ENCODE results near the gene SH3BP5. TPM values are rescaled to one million over a fixed set of nuclear protein-coding genes. Genes with fewer than 3 reads are reported as not detected.

Gene SH3BP5
- total RNA-seq, 2 experiments from 2014 or later: 15.1 to 31.3 TPM

- POLR2A ChIA-PET: interaction anchor here (0.5 to 1.8 kb wide), 5 partner anchors 10 to 1508 kb away, joined by 3 to 9 read pairs (median 4); no protein-coding TSS in a partner anchor
- no TSS peak for BruUV-seq (replicated peaks)
- CTCF ChIA-PET (ENCODE audit: unreplicated experiment): interaction anchor here (1.1 kb wide), 1 partner anchor 42 kb away, joined by 3 read pairs; no protein-coding TSS in a partner anchor
- intact Hi-C loops (cut with micrococcal nuclease; ENCODE audit: unreplicated experiment): no loop called here
- Histone ChIP-seq H2AFZ (ENCODE audit: low read length) (no peak overlapping the region), H4K20me1 (ENCODE audit: insufficient read depth, low read length) (no peaks in the 10 kb centered on the region), H3K4me2 (ENCODE audit: low read length) (no peak overlapping the region), H3K4me1 (ENCODE audit: insufficient read depth, low read length, poor library complexity, severe bottlenecking) (peaks cover 29% of the 10 kb centered on the region), H3K4me3 (ENCODE audit: low read depth, low read length, poor library complexity, severe bottlenecking) (no peak overlapping the region), H3K27ac (ENCODE audit: low read depth, low read length, poor library complexity, severe bottlenecking) (no peak overlapping the region), H3K9me3 (ENCODE audit: low read length) (no peaks in the 10 kb centered on the region), H3K9me2 (ENCODE audit: insufficient read depth, low read length) (no peaks in the 10 kb centered on the region), H3K79me2 (ENCODE audit: insufficient read depth, low read depth, low read length) (peaks cover 5% of the 10 kb centered on the region; the same call in 1 of the 2 replicates), H3K36me3 (ENCODE audit: insufficient read depth, low read length) (peaks cover 31% of the 10 kb centered on the region)
- TF ChIP-seq, protein P1, sequence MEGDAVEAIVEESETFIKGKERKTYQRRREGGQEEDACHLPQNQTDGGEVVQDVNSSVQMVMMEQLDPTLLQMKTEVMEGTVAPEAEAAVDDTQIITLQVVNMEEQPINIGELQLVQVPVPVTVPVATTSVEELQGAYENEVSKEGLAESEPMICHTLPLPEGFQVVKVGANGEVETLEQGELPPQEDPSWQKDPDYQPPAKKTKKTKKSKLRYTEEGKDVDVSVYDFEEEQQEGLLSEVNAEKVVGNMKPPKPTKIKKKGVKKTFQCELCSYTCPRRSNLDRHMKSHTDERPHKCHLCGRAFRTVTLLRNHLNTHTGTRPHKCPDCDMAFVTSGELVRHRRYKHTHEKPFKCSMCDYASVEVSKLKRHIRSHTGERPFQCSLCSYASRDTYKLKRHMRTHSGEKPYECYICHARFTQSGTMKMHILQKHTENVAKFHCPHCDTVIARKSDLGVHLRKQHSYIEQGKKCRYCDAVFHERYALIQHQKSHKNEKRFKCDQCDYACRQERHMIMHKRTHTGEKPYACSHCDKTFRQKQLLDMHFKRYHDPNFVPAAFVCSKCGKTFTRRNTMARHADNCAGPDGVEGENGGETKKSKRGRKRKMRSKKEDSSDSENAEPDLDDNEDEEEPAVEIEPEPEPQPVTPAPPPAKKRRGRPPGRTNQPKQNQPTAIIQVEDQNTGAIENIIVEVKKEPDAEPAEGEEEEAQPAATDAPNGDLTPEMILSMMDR (conservative IDR thresholded peaks at IDR 0.05; ENCODE audit: low read length): no peak
- no peak for TF ChIP-seq EZH2phosphoT487 (IDR thresholded peaks at IDR 0.05; ENCODE audit: borderline replicate concordance, low read depth, low read length)
- DNase-seq (ENCODE audit: low spot score): no peak
Observed at GRCh38 chr3:15287565-15288330, 44.6 kb downstream of the SH3BP5 start.

DNA sequence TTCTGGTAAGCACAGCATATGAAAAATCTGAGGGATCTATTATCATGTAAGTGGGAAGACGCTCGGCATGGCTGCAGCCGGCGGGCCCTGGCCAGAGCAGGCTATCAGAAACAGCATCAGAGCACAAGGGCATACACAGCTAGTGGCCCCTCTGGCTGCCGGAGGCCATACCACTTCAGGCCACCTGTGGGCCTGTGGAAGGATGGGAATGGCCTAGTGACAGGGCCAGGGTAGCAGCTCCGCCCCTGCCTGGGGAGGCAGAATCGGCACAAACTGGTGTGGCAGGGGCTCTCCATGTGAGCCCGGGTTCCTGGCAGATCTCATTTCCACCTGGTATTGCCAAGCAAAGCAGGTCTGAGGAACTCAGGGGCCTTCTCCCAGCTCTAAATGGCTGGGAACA is 46.4 kb downstream of the SH3BP5 start:
- Histone ChIP-seq H2AFZ (ENCODE audit: low read length) (no peak overlapping the region), H3K9me3 (ENCODE audit: low read length) (no peaks in the 10 kb centered on the region), H3K79me2 (ENCODE audit: insufficient read depth, low read depth, low read length) (no peaks in the 10 kb centered on the region), H3K36me3 (ENCODE audit: insufficient read depth, low read length) (peaks cover 26% of the 10 kb centered on the region), H4K20me1 (ENCODE audit: insufficient read depth, low read length) (no peaks in the 10 kb centered on the region), H3K4me3 (ENCODE audit: low read depth, low read length, poor library complexity, severe bottlenecking) (no peak overlapping the region), H3K9me2 (ENCODE audit: insufficient read depth, low read length) (no peaks in the 10 kb centered on the region), H3K4me1 (ENCODE audit: insufficient read depth, low read length, poor library complexity, severe bottlenecking) (peaks cover 12% of the 10 kb centered on the region), H3K27ac (ENCODE audit: low read depth, low read length, poor library complexity, severe bottlenecking) (no peak overlapping the region), H3K4me2 (ENCODE audit: low read length) (no peak overlapping the region)
- no TSS peak for BruUV-seq (replicated peaks)
- ChIA-PET POLR2A (interaction anchor here (1.2 to 1.6 kb wide), 2 partner anchors 60 to 94 kb away, joined by 4 to 5 read pairs; no protein-coding TSS in a partner anchor), CTCF (ENCODE audit: unreplicated experiment) (no interaction called here)
- no peak for DNase-seq (ENCODE audit: low spot score)
- intact Hi-C loops (cut with micrococcal nuclease; ENCODE audit: unreplicated experiment): no loop called here
- no peak for TF ChIP-seq EZH2phosphoT487 (IDR thresholded peaks at IDR 0.05; ENCODE audit: borderline replicate concordance, low read depth, low read length)
- TF ChIP-seq, protein P1 (conservative IDR thresholded peaks at IDR 0.05; ENCODE audit: low read length): no peak
